ENCODE data around the gene PDE1C.
A peak's percentile ranks its signal among the peaks of the same experiment; 100 is the strongest.
"Not testable (repeated sequence)": the region's sequence is repeated elsewhere in the genome, so short reads cannot be mapped to it uniquely, and the experiment has no call there.

The PDE1C gene

DNA sequence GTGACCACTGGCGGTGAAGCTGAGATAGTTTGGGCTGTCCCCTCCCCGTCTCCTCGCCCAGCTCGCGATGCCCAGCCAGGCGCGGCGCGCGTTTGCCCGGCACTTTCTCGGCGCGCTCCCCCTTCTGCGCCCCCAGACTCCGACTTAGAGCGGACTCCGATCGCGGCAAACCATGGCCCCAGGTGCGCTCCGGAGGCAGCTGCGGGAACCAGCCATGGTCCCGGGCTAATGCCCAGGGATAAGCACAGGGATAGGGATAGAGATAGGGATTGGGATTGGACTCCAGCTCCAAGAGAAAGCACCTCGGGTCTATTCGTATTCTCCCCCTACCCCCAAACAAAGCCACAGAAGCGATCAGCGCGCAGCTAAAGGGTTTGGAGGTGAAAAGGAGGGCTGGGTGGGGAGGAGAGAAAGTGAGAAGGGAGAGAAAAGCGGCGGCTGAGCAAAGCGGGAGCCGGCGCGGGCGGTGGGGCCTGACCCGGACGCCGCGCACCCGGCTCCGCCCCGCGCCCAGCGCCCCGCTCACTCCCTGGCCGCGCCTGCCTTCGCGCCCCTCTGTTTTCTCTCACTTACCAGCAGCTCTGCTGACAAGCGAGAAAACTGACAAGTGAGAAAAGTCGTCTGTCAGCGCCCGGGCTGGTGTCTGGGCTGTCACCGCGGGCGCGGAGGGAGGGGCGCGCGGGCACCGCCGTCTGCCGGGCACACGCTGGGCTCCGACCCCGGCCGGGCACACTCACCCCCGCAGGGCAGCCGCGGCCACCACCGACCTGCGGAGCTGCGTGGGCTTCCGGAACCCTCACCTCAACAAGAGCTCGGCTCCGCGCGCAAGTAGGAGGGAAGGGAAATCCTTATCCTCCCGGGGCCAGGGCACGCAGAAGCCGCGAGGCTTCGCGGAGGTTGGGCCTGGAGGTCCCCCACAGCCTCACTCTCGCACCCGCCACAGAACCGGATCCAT, at the start of gene PDE1C:
Gene PDE1C, minus strand, starts transcription at position 2 of the 955 bp plus-strand sequence.
- peak; percentile 32 for DNase-seq

DNA sequence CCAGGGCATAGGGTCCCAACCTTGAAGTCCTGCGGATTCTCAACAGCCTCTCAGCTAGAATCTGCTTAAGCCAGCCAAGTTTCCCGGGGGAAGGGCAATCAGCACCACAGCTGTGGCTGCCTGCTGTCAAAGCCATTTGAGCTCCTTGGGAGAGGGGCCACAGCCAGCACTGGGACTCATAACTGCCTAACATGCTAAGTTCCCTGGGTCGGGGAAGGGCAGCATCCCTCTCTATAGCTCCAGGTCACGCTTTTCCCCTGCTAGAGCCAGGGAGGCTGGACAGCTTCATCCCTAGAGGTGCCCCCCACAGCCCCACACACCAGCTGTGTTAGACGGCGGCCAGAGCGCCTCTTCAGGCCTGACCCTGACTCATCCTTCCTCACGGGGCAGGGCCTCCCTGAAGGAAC, 49.6 kb upstream of the PDE1C start:
- DNase-seq = no peak

DNA sequence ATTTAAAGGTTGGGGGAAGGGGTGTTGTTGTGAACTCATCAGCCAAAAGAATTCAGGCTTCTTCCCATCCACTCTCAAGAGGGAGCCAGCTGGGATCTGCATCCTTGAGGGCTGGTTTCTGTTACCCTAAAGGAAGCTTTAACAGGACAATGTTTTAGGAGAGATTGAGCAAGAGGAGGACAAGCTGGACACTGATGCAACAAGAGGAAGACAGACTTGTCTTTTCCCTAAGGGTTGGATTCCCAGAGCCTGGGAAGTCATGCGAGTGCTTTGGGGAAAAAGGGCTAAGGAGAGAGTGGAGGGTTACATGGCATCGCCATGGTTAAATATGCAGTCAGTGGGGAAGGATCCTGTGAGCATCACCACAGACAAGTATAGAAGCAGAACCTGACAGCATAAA, 47.6 kb upstream of the PDE1C start:
- no peak for DNase-seq

DNA sequence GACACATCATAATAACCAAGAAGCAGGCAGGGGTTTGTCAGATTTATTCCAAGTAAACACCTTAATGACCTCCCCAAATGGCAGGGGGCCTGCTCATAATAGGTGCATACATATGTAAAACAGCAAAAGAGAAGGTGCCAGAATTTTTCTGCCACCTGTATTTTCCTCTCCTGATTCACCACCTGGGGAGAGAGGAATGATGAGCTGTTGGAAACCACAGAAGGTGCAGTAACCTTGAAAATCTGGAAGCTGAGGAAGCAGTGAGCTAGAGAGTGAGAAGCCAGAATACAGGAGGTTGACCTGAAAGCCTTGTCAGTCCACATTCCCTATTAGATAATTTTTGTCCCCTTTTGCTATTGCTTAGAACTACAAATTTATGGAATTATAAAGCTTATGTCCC, 46.2 kb upstream of the PDE1C start:
- DNase-seq = no peak

GRCh38 chr7:32115831-32116230, 45.6 kb upstream of the PDE1C start:
- DNase-seq = no peak

DNA sequence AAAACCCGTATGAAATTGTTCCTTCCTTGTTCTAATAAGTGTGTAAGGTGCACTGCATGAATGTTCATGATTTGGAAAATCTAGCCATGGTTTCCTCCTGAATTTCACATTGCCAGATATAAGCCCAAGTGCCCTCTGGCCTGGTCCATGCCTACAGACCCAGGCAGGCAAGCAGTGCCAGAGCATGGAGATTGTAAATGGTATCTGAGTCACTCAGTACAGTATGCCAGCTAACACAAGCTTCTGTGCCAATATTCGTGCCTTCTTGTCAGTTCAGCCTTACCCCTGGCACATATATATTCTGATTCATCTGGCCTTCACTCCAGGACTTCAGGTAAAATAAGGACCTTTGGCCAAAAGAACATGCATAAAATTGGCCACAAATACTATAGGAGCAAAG, 38.4 kb upstream of the PDE1C start:
- DNase-seq = no peak

DNA sequence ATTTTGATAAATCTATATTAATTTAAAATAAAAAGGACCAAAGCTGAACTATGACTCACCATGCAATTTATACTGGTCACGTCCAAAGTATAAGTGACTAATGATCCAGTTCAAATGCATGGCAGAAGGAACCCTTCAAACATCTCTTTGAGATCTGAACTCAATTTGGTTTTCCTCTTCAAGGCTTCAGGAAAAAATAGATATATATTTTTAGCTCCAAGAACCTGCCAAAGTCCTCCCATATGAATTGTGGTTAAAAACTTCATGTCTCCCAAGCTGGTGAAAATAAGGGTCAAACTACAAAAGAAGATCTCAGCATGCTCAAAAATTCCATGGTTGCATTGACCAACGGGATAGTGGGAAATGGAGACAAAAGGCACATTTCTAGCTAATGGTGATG, 34.6 kb upstream of the PDE1C start:
- no peak for DNase-seq

DNA sequence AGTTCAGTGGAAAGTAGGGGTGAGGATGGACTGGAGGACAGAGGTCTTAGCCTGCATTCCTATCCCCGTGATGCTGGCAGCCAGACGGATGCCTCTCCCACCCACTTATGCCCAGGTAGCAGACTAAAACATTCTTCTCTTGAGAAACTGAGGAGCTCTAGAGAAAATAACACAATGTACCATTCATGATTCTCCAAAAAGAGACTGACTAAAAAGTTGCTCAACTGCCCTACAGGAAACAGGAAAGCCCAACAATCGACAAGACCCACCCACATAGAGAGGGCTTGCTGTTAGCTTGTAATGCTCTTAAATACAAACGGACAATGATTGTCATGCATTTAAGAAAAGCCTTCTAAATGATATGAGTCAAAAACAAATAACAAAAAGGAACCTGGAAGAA, 33.2 kb upstream of the PDE1C start:
- DNase-seq = no peak

- no peak for DNase-seq
These were observed 32.2 kb upstream of the PDE1C start for GRCh38 chr7:32102432-32102873.

DNA sequence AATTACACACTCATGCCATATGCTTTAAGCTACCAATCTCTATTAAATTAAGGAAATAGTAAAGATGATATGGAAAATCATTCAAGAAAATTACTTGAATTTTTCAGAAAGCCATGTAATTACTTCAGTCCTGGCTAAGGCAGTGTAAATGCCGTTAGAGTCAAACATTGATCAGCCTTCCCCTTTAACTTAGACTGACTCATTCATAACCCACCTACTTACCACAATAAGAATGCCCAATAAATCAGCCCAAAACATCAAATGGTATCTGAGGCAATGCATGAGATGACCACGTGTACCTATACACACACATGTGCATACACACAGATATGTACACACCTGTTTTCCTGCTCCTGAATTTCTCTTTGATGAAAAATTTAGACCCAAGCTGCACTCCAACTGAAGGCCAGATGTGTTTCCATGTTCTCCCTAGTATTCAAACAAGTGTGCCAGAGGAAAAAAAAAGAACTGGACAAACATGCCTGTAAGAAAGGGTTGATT, 30.2 kb upstream of the PDE1C start:
- no peak for DNase-seq

- no peak for DNase-seq
These were observed 24.3 kb upstream of the PDE1C start for GRCh38 chr7:32094516-32094915.

DNA sequence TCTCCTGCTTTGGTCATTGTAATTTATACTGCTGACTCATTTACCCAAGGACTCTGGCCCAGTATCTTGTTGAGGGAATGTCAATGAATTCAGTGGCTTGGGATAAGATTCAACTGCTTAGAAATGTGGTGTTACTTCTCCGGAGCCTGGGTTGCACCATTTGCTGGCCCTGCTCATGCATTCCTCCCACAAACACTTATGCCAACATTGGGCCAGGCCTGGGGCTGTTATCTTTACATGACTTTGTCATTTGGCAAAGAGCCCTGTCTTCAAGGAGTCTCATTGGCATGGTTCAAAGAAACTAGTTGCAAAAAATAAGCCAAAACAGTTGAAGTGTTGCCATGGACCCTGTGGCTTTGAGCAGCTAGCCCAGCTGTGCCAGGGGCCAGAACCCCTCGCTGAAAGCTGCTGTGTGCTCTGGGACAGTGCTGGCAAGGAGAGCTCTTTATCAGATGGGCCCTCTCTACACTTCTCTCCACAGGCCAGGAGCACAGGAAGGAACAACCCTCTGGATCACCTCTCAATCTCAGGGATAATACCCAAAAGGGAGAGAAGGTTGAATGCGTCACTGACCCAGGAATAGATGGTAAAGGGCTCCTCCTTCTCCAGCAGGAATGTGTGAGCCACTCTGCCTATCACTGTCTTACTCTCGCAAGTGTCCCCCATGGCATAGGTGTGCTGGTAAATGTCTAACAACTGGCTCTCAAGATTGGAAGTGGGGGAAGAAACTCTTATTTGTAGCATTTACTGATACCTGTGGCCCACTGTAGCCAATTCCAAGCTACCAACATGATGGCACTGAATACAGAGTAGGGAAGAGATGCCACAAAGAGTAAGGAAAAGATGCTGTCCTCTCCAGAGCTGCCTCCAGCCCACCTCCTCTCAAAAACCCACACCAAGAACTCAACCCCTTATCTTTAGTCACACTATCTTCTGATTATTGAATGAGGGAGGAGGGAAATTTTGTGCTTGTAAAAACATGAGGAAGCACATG, 23.5 kb upstream of the PDE1C start:
- DNase-seq = no peak

DNA sequence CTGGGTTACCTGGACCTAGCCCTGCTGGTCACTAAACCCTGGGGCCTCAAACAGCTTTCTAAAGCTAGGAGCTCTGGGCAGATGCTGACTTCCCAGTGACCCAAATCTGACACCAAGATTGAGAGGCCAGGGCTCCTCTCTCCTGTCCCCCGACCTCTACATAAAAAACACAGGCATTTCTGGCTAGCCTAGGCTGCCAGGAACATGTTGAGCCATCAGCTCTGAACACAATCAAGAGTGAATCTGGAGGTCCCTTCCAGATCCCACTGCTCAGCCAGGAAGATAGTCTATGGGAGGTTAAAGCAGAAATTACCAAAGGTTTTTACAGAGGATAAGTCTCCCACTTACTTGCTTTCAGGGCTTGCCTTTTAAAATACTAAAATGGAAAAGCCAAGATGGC, 22.1 kb upstream of the PDE1C start:
- DNase-seq = no peak

DNA sequence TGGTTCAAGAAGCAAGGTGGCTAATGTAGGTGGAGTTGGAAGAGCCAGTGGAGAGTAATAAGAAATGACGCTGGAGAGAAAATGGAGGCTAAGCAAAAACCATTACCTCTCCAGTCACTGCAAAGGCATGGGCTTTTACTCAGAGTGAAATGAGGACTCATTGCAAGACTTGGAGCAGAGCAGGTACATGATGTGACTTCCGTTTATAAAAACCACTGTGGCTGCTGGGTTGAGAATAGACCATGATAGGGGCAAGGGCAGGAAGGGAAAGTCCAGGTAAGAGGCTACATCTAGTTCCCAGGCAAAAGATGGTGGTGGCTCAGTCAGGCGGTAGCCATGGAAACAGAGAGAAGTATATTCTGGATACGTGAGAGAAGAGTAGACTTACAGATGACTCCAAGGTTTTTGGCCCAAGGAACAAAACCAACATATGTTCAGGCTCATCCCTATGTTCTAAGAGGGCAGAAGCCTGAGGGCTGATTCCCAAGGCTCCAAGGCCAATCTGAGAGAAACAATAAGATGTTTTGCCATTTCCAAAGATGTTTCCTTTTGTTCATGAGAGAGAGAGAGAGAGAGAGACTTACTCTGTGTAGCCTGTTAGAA, 21.5 kb upstream of the PDE1C start:
- DNase-seq = no peak

- no peak for DNase-seq
These were observed 19.5 kb upstream of the PDE1C start for GRCh38 chr7:32089678-32090077.

DNA sequence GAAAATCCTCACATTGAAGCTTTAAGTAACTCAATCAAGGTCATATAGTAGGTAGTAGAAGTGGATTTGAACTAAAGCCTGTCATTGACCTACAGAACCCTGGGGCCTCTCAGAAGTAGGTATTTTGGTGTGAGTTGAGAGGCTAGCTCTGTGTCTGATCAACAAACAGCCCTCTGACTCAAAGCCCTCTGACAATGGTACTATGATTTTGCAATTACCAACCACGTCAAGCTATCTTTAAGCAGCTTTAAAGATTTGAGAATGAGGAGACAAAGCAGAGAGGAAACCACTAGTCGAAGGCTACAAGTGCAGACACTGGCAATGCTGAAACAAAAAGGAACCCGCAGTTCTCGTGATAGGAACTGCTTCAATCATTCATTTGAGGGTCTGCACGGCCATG, 19.0 kb upstream of the PDE1C start:
- no peak for DNase-seq

DNA sequence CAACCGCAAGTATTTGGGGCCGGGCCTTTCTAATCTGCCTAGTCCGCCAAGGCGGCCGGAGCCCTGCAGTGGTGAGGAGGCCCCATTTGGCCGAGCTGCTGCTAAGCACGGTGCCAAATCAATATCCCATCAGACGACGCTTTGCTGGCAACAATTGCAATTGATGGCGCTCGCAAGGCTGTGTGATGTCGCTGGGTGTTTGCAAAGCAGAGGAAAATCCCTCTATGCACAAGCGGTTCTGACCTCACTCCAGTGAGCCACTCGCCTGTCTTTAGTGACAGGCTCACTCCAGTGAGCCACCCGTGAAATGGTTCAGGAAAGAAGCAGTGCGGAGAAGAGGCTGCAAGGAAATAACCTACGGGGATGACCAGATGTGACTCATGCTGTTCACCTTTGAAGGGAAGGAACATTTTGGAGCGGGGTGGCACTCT, 18.3 kb upstream of the PDE1C start:
- no peak for DNase-seq

DNA sequence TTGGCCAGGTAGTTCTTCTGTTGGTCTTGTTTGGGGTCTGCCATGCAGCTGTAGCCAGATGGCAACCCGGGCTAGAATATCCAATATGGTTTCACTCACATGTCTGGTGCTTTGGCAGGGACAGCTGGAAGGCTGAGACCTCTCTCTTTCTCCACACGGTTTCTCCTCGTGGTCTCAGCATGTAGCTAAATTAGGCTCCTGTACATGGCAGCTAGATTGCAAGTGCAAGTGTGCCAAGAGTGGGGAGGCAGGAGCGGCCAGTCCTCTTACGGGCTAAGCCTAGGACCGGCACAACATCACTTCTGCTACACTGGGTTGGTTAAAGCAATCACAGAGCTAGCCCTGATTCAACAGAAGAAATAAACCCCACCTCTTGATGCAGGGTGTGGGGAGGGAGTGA, 9.3 kb upstream of the PDE1C start:
- DNase-seq = no peak

- no peak for DNase-seq
These were observed 8.6 kb upstream of the PDE1C start for GRCh38 chr7:32078824-32079223.

GRCh38 chr7:32077806-32078205, 7.6 kb upstream of the PDE1C start:
- no peak for DNase-seq

DNA sequence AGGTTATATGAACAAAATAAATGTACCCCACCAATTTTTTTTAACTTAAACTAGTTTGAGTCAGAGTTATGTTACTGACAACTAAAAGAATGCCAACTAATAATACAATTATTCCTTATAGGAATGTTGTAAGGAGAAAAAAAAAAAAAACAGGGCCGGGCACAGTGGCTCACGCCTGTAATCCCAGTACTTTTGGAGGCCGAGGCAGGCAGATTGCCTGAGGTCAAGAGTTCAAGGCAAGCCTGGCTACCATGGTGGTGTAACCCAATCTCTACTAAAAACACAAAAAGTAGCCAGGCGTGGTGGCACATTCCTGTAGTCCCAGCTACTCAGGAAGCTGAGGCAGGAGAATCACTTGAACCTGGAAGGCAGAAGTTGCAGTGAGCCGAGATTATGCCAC, 6.6 kb upstream of the PDE1C start:
- not testable (repeated sequence) for DNase-seq

GRCh38 chr7:32075612-32076011, 5.4 kb upstream of the PDE1C start:
- DNase-seq = no peak
